Activated effector memory CD4-positive, alpha-beta T cell treated with anti-CD3 and anti-CD28 coated beads, Interleukin-2, amount 50 U/mL, for 16 hours (primary cell): ENCODE measurements around the gene CRADD.
"Not testable (repeated sequence)": the region's sequence is repeated elsewhere in the genome, so short reads cannot be mapped to it uniquely, and the experiment has no call there.

Experiments used
- DNase-seq: peaks from one replicate; pipeline ENCODE4 v3.0.0-alpha.2; 2020

CRADD gene

GRCh38 chr12:93850481-93851256 lies 173.5 kb downstream of the CRADD start:
- DNase-seq = no peak

- no peak for DNase-seq
Measured at GRCh38 chr12:93851257-93851671, 174.1 kb downstream of the CRADD start.

GRCh38 chr12:93852173-93852591 lies 175.0 kb downstream of the CRADD start:
- no peak for DNase-seq

GRCh38 chr12:93853698-93854478 lies 176.7 kb downstream of the CRADD start:
- no peak for DNase-seq

GRCh38 chr12:93855261-93855660 lies 178.1 kb downstream of the CRADD start:
- DNase-seq = no peak

- no peak for DNase-seq
Measured at GRCh38 chr12:93856611-93857010, 179.4 kb downstream of the CRADD start.

- no peak for DNase-seq
Measured at GRCh38 chr12:93857279-93857938, 180.2 kb downstream of the CRADD start.

- no peak for DNase-seq
Measured at GRCh38 chr12:93857991-93858447, 180.8 kb downstream of the CRADD start.

- no peak for DNase-seq
Measured at GRCh38 chr12:93860668-93861373, 183.6 kb downstream of the CRADD start.

GRCh38 chr12:93862424-93862823 lies 185.2 kb downstream of the CRADD start:
- DNase-seq = no peak

GRCh38 chr12:93865751-93866150 lies 188.6 kb downstream of the CRADD start:
- DNase-seq = no peak

- no peak for DNase-seq
Measured at GRCh38 chr12:93868771-93869170, 191.6 kb downstream of the CRADD start.

GRCh38 chr12:93870020-93870795 lies 193.0 kb downstream of the CRADD start:
- no peak for DNase-seq

- not testable (repeated sequence) for DNase-seq
Measured at GRCh38 chr12:93871566-93871965, 194.4 kb downstream of the CRADD start.

- no peak for DNase-seq
Measured at GRCh38 chr12:93873561-93873960, 196.4 kb downstream of the CRADD start.

- no peak for DNase-seq
Measured at GRCh38 chr12:93875157-93875556, 198.0 kb downstream of the CRADD start.

GRCh38 chr12:93876360-93876759 lies 199.2 kb downstream of the CRADD start:
- no peak for DNase-seq

GRCh38 chr12:93877446-93877845 lies 200.3 kb downstream of the CRADD start:
- DNase-seq = no peak

GRCh38 chr12:93879476-93880421 lies 202.6 kb downstream of the CRADD start:
- no peak for DNase-seq

GRCh38 chr12:93880853-93881522 lies 203.8 kb downstream of the CRADD start:
- no peak for DNase-seq
